Measurements from ENCODE around the gene CDK5RAP2. TPM values are rescaled to one million over a fixed set of nuclear protein-coding genes. Genes with fewer than 3 reads are reported as not detected.
A peak's percentile ranks its signal among the peaks of the same experiment; 100 is the strongest.
"Not testable (repeated sequence)": the region's sequence is repeated elsewhere in the genome, so short reads cannot be mapped to it uniquely, and the experiment has no call there.

Gene CDK5RAP2
- total RNA-seq, 1 experiment from 2014 or later: 82.7 TPM

- not testable (repeated sequence) for DNase-seq (ENCODE audit: extremely low read depth, low read depth)
These were observed 27.7 kb downstream of the CDK5RAP2 start for GRCh38 chr9:120552210-120552704.

DNA sequence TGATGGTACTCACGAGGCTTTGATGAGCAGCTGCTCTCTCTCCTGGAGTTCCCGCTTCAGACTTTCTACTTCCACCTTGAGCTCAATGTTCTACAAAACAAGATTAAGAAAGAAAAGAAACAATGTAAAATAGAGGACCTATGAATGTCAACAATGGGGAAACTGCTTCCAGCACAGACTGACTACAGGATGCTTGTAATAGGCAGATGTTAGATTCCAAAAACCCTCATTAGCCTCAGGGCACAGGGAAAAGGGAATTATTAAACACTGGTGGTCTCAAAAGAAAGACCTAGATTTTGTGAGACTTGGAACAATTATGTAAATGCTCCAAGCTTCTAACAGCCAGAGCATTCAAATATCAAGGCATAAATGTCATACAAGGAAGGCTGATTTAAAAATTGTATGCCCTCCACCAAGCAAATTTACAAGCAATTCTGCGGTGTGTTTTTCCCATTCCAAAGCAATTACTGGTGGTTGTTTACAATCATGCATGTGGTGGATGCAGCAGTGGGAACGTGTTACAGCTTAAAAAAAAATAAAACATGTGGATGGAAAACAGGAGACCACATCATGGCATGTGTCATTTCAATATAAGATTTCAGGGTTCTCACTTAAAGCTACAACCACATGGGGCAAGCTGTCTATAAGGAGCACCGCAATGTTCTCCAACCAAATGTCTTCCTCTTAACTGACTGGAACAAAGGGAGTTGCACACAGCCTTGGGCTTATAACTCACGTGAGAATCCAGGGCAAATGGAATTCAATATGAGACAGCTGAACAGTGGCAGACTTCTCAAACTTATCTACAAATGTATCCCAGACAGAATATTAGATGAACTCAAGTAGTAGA, 34.0 kb downstream of the CDK5RAP2 start:
- no peak for DNase-seq (ENCODE audit: extremely low read depth, low read depth)

DNA sequence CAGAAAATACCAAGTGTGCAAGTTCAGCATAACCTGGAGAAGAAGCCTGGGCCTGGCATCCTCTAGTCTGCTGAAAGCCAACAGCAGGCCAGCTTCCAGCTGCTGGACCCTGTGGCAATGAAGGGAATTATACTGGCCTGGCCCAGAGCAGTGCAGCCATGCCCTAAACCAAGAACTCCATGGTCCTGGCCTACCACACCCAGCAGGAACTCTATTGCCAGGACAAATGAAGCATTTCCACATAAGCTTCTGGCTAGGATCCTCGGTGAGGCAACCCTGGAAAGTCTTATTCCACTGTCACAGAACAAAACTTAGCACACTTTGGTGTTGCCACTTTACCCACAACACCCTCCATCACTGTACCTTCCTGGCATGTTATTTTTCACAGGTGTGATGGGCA, 35.5 kb downstream of the CDK5RAP2 start:
- DNase-seq (ENCODE audit: extremely low read depth, low read depth): no peak

- no peak for DNase-seq (ENCODE audit: extremely low read depth, low read depth)
These were observed 37.1 kb downstream of the CDK5RAP2 start for GRCh38 chr9:120542701-120543490.

- no peak for DNase-seq (ENCODE audit: extremely low read depth, low read depth)
These were observed 38.0 kb downstream of the CDK5RAP2 start for GRCh38 chr9:120541921-120542320.

DNA sequence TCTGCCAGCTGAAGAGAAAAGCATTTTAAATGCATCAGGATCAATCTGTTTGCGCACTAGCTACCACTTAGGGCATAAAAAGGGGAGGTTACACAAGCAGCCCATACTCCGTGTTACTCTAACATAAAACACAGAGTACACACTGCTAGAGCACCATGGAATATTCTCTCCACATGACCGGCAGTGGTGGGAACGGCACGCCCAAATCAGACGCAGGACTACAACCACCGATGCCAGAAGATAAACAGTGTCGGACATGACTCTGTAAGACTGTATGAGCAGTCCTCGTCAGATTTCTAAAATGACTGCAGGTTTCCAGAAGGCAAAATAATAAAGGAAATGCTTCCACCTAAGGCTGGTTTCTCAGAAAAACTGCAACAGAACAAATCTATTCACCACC, 40.0 kb downstream of the CDK5RAP2 start:
- no peak for DNase-seq (ENCODE audit: extremely low read depth, low read depth)

DNA sequence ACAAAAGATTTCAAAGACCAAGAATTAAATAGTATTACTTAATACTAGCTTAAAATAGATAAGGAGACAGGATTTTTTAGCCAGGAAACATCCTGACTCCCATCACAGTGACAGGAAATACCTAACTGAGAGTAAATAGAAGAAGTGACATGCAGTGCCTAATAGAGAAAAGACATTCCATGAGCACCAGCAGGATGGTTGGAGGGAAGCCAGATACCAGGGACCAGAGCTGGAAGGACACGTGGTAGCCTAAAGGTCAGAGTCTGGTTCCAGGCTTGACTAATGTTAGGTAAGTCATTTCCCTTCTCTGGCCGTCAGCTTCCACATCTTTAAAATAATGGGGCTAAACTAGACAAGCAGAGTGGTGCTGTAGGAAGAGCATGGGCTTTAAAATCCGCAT, 41.6 kb downstream of the CDK5RAP2 start:
- no peak for DNase-seq (ENCODE audit: extremely low read depth, low read depth)

- no peak for DNase-seq (ENCODE audit: extremely low read depth, low read depth)
These were observed 42.9 kb downstream of the CDK5RAP2 start for GRCh38 chr9:120536949-120537640.

- no peak for DNase-seq (ENCODE audit: extremely low read depth, low read depth)
These were observed 43.9 kb downstream of the CDK5RAP2 start for GRCh38 chr9:120536094-120536493.

- no peak for DNase-seq (ENCODE audit: extremely low read depth, low read depth)
These were observed 45.7 kb downstream of the CDK5RAP2 start for GRCh38 chr9:120534266-120534665.

DNA sequence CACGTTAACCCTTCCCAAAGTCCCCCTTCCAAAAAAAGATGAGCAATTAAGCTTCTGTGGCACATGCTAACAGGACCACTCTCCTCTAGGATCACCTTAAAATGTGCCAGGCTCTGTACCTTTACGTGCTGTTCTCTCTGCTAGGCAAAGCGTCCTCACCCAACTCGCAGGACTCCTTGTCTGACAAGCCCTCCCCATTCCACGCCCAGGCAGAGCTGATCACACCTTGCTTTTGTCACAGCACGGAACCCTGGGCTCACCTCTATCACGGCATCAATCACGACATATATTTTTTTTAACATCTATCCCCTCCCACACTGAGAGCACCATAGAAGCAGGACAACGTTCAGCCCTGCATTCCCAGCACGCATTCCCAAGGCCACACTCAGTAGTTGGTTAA, 47.1 kb downstream of the CDK5RAP2 start:
- DNase-seq (ENCODE audit: extremely low read depth, low read depth): no peak

DNA sequence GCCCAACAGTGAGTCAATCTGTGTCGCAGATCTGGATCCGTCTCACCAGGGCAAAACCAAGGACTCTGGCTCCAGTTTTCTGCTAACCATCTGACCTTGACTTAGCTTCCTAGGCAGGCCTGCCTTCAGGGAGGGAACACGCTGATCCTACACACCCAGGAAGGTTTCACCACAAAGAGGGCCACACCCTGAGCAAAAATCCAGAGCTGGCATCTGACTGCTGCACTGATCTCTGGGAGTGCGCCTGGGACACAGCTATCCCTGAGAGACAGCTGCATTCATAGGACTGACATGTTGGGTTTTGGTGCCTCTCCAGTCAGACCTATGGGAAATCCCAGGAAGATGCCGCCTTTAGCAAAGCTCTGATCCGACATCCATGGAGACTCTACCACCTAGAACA, 47.5 kb downstream of the CDK5RAP2 start:
- peak; percentile 44 for DNase-seq (ENCODE audit: extremely low read depth, low read depth)

DNA sequence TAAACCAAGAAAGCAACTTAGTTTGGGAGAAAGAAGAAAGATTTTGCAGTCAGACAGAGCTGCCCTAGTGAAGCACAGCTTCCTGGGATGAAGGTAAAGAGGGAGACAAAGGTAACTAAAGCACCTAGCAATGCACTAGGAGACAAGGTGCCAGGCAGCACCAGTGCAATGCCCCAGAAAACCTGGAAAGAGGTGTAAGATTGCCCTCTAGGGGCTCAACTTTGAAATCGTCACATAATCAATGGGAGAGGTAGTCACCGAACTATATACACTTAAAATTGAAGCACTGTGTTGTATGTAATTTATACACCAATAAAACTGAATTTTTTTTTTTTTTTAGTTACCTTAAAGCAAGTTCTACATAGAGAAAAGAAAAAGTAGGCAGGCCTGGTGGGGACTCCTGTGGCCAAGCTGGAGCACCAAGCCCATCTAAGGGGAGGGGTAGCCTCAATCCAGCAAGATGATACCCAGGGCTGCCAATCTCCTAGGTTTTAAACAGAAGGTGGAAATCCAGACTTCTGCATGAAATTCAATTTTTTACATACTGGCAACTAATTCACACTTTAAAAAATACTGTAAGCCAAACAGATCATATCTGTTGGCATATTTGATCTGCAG, 48.2 kb downstream of the CDK5RAP2 start:
- peak; percentile 42 for DNase-seq (ENCODE audit: extremely low read depth, low read depth)

- DNase-seq (ENCODE audit: extremely low read depth, low read depth): not testable (repeated sequence)
These were observed 49.6 kb downstream of the CDK5RAP2 start for GRCh38 chr9:120530220-120530832.

DNA sequence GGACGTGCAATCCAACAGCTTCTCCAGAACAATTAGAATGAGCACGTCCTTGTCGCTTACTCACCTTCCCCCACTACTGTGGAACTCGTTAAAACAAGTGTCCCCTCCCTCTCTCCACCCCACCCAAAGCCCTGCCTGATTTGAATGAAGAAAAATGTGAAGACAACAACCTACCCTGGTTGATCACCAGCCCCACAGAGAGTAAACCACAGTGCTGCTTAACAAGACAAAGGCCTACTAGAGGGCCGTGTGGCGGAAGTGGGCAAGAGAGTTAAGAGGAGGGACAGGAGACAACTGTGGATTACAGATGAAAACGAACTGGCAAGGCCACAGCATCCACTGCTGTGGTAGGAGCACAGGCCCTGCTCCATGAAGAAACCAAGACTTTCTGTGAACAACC, 51.1 kb downstream of the CDK5RAP2 start:
- no peak for DNase-seq (ENCODE audit: extremely low read depth, low read depth)

DNA sequence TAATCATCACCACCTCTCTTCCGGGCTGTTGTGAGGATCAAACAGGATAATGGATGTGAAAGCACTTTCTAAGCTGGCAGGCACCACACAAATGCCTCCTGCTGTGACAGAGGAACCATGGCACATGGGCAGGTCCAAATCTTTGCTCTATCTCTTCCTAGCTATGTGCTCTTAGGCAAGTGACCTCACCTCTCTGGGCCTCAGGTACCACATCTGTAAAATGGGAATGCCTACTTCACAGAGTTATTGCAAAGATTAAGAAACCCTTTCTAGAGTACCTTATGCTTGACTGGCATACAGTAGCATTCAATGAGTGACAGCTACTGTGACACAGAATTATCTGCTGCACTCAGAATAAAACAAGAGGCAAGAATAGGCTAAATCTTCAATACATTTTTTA, 51.6 kb downstream of the CDK5RAP2 start:
- DNase-seq (ENCODE audit: extremely low read depth, low read depth): no peak

DNA sequence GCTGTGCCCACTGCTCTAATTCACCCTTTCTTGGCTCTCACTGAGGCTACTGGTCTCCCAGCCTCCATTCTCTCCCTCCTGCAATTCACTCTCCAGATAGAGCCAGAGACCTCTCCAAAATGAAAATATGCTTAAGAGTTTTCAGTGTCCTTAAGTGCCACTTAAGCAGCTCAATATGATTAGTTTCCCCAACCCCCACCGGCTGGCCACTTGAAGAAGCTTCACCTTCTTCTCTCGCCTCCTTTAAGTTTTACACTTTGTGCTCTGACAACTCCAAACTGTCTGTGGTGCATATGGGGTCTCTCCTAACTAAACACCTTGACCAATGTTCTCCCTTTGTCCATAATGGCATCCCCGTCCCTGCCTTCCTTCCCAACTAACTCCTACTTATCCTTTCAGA, 53.4 kb downstream of the CDK5RAP2 start:
- DNase-seq (ENCODE audit: extremely low read depth, low read depth): no peak

GRCh38 chr9:120524863-120525262, 55.1 kb downstream of the CDK5RAP2 start:
- DNase-seq (ENCODE audit: extremely low read depth, low read depth): no peak

DNA sequence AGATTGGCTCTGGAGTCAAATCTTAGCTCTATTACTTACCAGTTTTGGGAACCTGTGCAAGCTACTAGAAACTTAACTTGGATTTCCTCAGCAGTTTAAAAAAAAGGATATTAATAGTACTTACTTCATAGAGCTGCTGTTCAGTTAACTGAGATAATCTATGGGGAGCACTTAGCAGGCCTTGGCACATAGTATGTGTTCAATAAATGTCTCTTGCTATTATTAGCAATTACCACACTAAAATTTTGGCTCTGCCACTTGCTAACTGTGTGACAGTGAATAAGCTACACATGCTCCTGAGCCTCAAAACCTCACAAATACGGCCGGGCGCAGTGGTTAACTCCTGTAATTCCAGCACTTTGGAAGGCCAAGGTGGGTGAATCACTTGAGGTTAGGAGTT, 55.9 kb downstream of the CDK5RAP2 start:
- no peak for DNase-seq (ENCODE audit: extremely low read depth, low read depth)

GRCh38 chr9:120522558-120522957, 57.4 kb downstream of the CDK5RAP2 start:
- DNase-seq (ENCODE audit: extremely low read depth, low read depth): no peak
